ENCODE measurements around the gene SNTB2. TPM values are rescaled to one million over a fixed set of nuclear protein-coding genes. Genes with fewer than 3 reads are reported as not detected.

The SNTB2 gene
- total RNA-seq, 4 donors from 2014 or later: 58.0 to 99.5 (median 96.7) TPM

- WGBS, 2 donors: 34 to 46% methylated on average over 6 of the region's 6 CpGs
- peaks cover 37 to 56% of the 10 kb centered on the region in 2 donors for H3K4me1 ChIP-seq
- H3K27ac ChIP-seq: peak overlapping the region; percentile 96 to 99 (median 99)
- intact Hi-C loops (cut with DNase I): no loop called here
- peaks cover 14 to 22% of the 10 kb centered on the region in 2 donors for H3K36me3 ChIP-seq
- DNase-seq: peak; percentile 54 to 57
- H3K4me3 ChIP-seq (replicated peaks in 1 of 3): no peak overlapping the region
- TF ChIP-seq CTCF (IDR thresholded peaks at IDR 0.05): no peak
- peak in 1 of 2 donors; percentile 19 for TF ChIP-seq POLR2A (IDR thresholded peaks at IDR 0.05)
- H3K27me3 ChIP-seq: no peaks in the 10 kb centered on the region
- H3K9me3 ChIP-seq: no peaks in the 10 kb centered on the region
These were observed 17.2 kb upstream of the SNTB2 start for GRCh38 chr16:69169607-69170352.

DNA sequence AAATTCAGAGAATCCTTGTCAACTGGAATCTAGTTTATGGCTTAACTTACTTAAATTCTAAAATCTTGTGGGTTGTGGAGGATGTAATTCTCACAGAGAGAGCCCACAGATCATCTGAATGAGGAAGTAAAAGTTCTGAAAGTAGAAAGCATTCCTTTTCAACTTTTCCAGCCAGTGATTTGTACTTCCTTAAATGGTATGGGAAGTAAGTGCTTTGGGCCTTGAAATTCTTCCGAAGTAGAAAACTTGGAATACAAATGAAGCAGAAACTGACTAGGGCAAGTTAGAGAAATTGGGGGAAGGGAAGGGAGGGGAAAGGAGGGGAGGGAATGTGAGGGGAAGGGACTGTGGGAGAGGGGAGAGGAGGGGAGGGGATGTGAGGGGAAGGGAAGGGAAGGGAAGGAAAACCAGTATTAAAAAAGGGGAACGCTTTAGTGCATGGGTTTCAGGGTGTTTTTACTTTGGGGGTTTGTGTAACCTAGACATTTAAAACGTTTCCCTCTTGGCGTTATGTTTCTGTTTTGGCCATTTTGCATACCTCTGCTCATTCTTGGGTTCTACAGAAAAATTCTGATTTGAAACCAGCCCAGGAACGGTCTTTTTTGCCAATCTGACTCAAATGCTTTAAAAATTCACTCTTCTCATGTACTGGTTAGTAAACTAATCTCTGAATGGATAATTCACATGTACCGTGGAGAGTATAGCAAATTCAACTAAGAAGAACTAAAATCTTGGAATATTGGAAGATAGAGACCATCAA lies 15.5 kb upstream of the SNTB2 start:
- intact Hi-C loops (cut with DNase I): no loop called here
- Histone ChIP-seq H3K9me3 (no peaks in the 10 kb centered on the region), H3K27ac (peak overlapping the region; percentile 96 to 99 (median 99)), H3K36me3 (peaks cover 0 to 8% of the 10 kb centered on the region in 2 donors), H3K4me1 (peaks cover 37 to 60% of the 10 kb centered on the region in 2 donors), H3K27me3 (no peaks in the 10 kb centered on the region), H3K4me3 (replicated peaks in 1 of 3) (no peak overlapping the region)
- TF ChIP-seq POLR2A (IDR thresholded peaks at IDR 0.05) (peak in 1 of 2 donors; percentile 73), CTCF (IDR thresholded peaks at IDR 0.05) (no peak)
- 27 to 28% methylated on average over 6 of the region's 6 CpGs for WGBS, 2 donors
- peak in 1 of 2 donors; percentile 40 for DNase-seq

DNA sequence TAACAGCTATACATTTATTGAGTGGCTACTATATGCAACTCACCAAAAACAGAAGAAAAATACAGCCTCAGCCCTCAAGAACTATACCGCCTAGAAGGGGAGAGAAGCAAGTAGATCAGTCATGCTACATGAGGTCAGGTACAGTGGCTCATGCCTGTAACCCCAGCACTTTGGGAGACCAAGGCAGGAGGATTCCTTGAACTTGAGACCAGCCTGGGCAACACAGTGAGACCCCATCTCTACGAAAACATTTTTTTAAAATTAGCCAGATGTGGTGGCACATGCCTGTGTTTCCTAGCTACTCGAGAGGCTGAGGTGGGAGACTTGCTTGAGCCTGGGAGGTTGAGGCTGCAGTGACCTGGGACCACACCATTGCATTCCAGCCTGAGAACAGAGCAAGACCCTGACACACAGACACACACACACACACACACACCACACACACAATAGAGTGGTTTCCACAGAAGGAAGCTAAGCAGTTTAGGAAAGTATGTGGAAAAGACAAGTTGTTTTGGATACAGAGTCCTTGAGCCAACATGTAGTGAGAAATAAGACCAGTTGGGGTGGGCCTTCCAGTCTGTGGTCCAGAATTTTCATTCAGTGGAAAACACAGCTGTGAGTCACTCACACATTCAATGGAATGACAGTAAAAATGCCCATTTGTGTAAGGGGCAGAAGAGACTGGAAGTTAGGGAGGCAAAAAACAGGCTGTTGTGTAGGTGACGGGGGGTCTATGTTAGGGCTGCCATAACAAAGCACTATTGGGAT lies 10.7 kb upstream of the SNTB2 start:
- DNase-seq: no peak
- Histone ChIP-seq H3K36me3 (no peaks in the 10 kb centered on the region), H3K27ac (peak overlapping the region in 1 of 3 donors; percentile 21), H3K4me3 (replicated peaks in 1 of 3) (no peak overlapping the region), H3K4me1 (peaks cover 34 to 61% of the 10 kb centered on the region in 2 donors), H3K27me3 (no peaks in the 10 kb centered on the region), H3K9me3 (no peaks in the 10 kb centered on the region)
- 89 to 97% methylated on average over 3 to 4 of the region's 4 CpGs for WGBS, 2 donors
- TF ChIP-seq POLR2A (IDR thresholded peaks at IDR 0.05) (no peak), CTCF (IDR thresholded peaks at IDR 0.05) (no peak)
- intact Hi-C loops (cut with DNase I): no loop called here

DNA sequence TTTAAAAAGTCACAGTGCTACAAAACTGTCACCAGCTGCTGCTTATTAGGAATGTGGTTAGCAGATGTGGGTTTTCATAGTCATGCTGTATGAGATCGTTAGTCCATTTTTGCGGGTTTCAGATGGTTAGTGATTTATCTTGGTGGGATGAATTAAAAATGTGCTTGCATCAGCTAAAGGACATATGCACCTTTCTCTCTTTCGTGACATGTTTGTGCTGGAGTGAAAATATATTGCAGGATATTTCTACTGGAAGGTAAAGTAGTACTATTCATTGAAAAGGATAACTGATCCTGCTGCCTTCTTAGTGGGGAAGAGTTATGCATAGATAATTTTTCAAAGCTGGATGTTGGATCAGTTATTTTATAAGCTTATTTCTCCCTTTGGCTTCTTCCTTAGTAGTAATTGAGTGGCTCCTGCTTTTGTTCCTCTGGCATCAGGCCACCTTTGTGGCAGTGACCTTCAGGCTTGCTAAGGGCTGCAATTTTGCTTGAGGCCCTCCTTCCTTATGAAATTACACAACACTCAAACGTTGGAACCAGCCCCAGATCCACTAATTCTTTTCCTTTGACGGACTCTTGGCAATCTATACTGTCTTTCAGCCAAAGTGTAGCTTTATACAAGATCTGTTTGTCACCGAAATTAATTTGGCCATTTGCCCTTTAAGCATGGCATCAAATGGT lies 7.5 kb upstream of the SNTB2 start:
- Histone ChIP-seq H3K4me1 (peaks cover 30 to 46% of the 10 kb centered on the region in 2 donors), H3K4me3 (replicated peaks in 1 of 3) (no peak overlapping the region), H3K9me3 (no peaks in the 10 kb centered on the region), H3K36me3 (no peaks in the 10 kb centered on the region), H3K27ac (peak overlapping the region; percentile 72 to 89 (median 78)), H3K27me3 (no peaks in the 10 kb centered on the region)
- TF ChIP-seq POLR2A (IDR thresholded peaks at IDR 0.05): no peak
- TF ChIP-seq CTCF (IDR thresholded peaks at IDR 0.05): no peak
- DNase-seq: peak; percentile 90 to 91
- WGBS, 2 donors: 5 to 7% methylated on average over 6 of the region's 6 CpGs
- intact Hi-C loops (cut with DNase I): no loop called here
